Endothelial cell of umbilical vein (primary cell): ENCODE results near the gene CRLF3.
"Not testable (repeated sequence)": the region's sequence is repeated elsewhere in the genome, so short reads cannot be mapped to it uniquely, and the experiment has no call there.

Experiments used
- CTCF ChIP-seq, 2 donors: IDR thresholded peaks; 1 replicate in 1 of 2; 2 replicates in 1 of 2; pipeline ENCODE4 v1.5.1; 2011; ENCODE audit warnings: low read length in 2 of 2, mild to moderate bottlenecking in 2 of 2, moderate library complexity in 2 of 2, control low read depth in 1 of 2, inconsistent platforms in 1 of 2, low read depth in 1 of 2; ENCODE audit not compliant: insufficient read depth in 1 of 2; ENCODE audit errors: extremely low read depth in 1 of 2
- MAX ChIP-seq: IDR thresholded peaks from 2 replicates; pipeline ENCODE4 v1.6.1; 2011; ENCODE audit not compliant: insufficient read depth, insufficient read length
- POLR2A ChIP-seq: IDR thresholded peaks from 2 replicates; pipeline ENCODE4 v1.6.1; 2012; ENCODE audit warnings: low read depth, mild to moderate bottlenecking, control low read depth, low read length
- POLR2AphosphoS5 ChIP-seq: IDR thresholded peaks from 2 replicates; pipeline ENCODE4 v1.6.1; 2012; ENCODE audit warnings: low read depth, mild to moderate bottlenecking, control low read depth, low read length, moderate library complexity; ENCODE audit not compliant: insufficient read depth

- not testable (repeated sequence) for TF ChIP-seq MAX; CTCF (IDR thresholded peaks at IDR 0.05; ENCODE audit: extremely low read depth in 1 of 2, insufficient read depth in 1 of 2, low read depth in 1 of 2, low read length in 2 of 2); POLR2AphosphoS5; POLR2A
Measured at GRCh38 chr17:30736371-30736770, 88.1 kb downstream of the CRLF3 start.
